GM19463 (cell line): ENCODE results near the gene NELFCD.
A peak's percentile ranks its signal among the peaks of the same experiment; 100 is the strongest.
"Not testable (repeated sequence)": the region's sequence is repeated elsewhere in the genome, so short reads cannot be mapped to it uniquely, and the experiment has no call there.

ENCODE experiments used
- ATAC-seq: cut with Tn5 transposase; IDR thresholded peaks from one replicate; pipeline ENCODE4 v1.9.1; 2021; ENCODE audit warnings: mild to moderate bottlenecking, moderate library complexity; ENCODE audit not compliant: unreplicated experiment

The NELFCD gene

DNA sequence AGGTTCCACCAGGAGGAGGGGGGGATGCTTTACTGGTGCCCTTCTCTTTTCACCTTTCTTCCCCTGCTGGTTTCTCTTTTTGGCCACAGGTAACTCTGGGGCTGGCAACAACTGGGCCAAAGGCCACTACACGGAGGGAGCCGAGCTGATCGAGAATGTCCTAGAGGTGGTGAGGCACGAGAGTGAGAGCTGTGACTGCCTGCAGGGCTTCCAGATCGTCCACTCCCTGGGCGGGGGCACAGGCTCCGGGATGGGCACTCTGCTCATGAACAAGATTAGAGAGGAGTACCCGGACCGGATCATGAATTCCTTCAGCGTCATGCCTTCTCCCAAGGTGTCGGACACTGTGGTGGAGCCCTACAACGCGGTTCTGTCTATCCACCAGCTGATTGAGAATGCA lies 42.6 kb downstream of the NELFCD start:
- ATAC-seq, result no peak

GRCh38 chr20:59024111-59024530 lies 43.1 kb downstream of the NELFCD start:
- ATAC-seq, result no peak

GRCh38 chr20:59025086-59025485 lies 44.0 kb downstream of the NELFCD start:
- ATAC-seq, result no peak

DNA sequence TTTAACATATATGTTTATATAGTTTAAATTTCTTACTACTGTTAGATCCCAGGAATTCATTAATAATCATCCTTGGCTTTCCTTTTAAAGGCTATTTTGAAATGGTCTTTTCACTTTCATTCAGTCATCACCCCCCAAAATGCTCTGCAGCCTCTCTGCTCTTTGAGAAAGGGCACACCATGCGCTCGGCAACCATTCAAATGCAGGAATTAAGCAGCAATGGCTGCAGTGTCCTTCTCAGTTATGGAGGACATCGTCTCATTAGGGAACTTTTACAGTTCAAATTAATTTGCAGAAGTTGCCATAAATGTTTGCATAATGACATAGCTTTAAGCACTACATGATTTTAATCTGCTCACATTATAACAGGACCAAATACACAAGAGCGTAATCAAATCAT lies 44.5 kb downstream of the NELFCD start:
- ATAC-seq, result no peak

- no peak for ATAC-seq
Measured at GRCh38 chr20:59026904-59027740, 46.1 kb downstream of the NELFCD start.

DNA sequence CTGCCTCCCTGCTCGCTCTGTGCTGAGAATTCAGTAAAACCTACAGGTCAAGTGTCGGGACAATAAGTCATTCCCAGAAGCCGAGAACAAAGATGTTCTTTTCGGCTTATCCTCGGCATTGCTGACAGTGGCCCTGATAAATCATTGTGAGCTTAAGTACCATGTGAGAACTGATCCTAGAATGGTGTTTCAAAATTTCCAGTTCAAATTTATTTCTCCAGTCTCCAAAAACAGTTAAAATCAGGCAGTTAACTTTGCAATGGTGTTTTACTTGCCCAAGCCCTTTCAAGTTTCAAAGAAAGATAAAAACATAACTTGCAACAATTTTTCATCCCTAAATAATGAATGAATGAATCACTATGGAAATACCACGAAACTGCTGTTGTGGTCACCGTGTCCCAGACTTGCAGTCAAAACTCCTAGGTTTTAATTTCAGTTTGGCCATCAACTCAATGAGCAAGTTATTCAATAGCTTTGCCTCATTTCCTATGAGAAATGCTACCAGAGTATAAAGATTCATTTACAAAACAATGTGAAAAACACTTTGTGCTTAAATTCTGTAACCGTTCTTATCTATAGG lies 46.8 kb downstream of the NELFCD start:
- ATAC-seq, result no peak

- no peak for ATAC-seq
Measured at GRCh38 chr20:59028812-59029211, 47.8 kb downstream of the NELFCD start.

GRCh38 chr20:59030911-59031563 lies 50.0 kb downstream of the NELFCD start:
- no peak for ATAC-seq

DNA sequence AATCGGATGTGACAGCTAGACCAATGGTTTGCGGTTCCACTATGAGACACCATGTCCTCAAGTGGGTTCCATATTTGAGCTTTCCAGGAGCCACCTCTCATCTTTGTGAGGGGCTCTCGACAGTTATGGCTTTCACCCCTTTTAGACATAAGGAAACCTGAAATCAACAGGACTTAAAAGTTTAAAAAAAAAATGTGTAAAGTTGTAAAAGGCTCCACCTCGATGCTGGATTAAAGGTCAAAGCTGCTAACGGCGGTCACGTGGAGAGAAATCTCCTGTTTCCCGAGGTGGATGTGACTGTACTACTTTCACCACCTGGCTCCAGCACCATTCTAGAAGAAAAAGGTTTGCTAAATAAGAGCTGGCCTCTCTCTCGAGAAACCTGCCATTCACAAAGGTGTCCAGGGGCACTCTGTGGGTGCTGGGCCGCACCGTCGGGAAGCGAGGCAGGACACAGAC lies 50.5 kb downstream of the NELFCD start:
- ATAC-seq, result no peak

GRCh38 chr20:59032023-59032712 lies 51.1 kb downstream of the NELFCD start, which contains the start of gene ATP5F1E:
Gene ATP5F1E (minus strand): TSS chr20:59032335. CDS start chr20:59032251, 84 bp downstream.
- peak; percentile 97 for ATAC-seq

DNA sequence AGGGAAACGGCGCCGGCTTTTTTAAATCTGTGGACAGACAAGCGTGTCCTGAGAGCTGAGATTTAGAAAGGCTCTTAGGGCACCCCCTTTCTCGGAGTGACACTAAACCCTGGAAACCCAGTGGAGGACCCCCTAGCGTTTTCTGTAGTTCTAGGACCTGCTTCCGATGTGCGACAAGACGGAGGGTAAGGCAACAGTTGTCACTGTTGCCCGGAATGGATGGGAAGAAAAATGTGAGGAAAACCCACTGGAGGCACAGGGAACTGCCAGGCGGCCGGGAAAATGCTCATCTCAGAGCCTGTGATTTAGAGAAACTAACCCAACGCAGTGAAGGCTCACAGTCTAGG lies 51.6 kb downstream of the NELFCD start:
- no peak for ATAC-seq

GRCh38 chr20:59033093-59033492 lies 52.0 kb downstream of the NELFCD start:
- no peak for ATAC-seq

- no peak for ATAC-seq
Measured at GRCh38 chr20:59033616-59034165, 52.6 kb downstream of the NELFCD start.

GRCh38 chr20:59035381-59035780 lies 54.3 kb downstream of the NELFCD start:
- ATAC-seq, result no peak

GRCh38 chr20:59037386-59037785 lies 56.3 kb downstream of the NELFCD start:
- no peak for ATAC-seq

GRCh38 chr20:59039233-59039632 lies 58.2 kb downstream of the NELFCD start:
- no peak for ATAC-seq

DNA sequence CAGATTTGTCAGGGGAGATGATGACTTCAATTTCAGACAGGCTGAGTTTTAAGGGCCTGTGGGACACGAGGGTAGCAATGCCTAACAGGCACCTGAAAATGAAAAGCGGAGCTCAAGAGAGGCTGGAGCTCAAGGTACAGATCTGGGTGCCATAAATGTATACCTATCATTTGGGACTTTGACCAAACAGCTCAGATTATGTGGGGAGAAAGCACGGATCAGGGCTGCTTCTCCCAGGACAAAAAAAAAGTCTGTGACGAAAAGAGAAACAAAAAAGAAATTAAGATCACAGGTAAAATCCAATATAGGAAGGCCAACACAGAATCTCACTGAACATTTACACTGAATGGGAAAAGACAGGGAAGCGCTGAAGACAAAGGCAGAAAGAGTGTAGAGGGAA lies 59.6 kb downstream of the NELFCD start:
- no peak for ATAC-seq

DNA sequence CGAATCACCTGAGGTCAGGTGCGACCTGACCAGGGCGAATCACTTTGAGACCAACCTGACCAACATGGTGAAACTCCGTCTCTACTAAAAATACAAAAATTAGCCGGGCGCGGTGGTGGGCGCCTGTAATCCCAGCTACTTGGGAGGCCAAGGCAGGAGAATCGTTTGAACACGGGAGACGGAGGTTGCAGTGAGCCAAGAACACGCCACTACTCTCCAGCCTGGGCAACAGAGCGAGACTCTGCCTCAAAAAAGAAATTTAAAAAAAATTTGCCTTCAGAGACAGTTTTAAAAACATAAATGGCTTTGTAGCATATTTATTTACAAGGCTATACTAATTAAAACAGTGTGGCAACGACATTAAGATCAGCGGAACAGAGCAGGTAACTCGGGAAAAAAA lies 60.4 kb downstream of the NELFCD start:
- ATAC-seq, result not testable (repeated sequence)

DNA sequence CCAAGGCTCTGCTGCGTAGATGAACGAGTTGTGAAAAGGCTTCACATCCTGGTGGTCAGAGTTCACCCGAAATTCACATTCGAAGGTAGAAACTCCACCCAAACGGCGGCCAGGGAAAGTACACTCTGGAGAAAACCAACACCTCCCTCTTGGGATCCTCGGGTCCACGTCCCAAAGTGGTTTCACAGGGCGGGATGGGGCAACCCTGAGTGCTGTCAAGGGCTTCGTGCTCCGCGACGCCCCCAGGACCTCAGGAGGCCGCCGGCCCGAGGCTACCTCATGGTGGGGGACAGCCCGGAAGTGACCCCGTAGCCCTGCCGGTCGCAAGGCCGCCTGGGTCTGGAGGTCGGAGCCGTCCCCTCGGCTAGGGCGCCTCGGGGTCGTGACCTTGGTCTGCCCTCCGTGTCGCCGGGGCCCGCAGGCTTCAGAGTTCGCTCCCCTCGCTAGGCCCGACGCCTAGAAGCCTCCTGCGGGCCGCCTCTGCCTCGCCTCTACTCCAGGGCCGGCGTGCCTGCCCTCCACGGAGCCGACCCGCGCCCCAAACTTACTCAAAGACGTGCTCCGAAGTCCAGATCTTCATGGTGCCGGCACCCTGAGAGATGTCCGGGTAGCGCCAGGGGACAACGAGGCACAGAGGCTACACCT lies 61.2 kb downstream of the NELFCD start, which contains the start of gene PRELID3B:
PRELID3B (minus strand) TSS at position 636 of the 645 bp plus-strand sequence; CDS start at position 580, 56 bp downstream.
- peak; percentile 28 for ATAC-seq
